Panc1 (cell line): ENCODE results near the gene LARP1. TPM values are rescaled to one million over a fixed set of nuclear protein-coding genes. Genes with fewer than 3 reads are reported as not detected.

Source experiments
- ATAC-seq: fragments of 200-7000 bp; cut with Tn5 transposase; 2 replicates; pipeline ENCODE4 v1.9.1; 2020; ENCODE audit warnings: mild to moderate bottlenecking, moderate library complexity
- BruUV-seq: library from RNA; stranded (reverse); fragments of 400-500 nt; replicated peaks from 2 replicates; lab custom pipeline; 2021; lab: Mats Ljungman, UMichigan
- CTCF ChIA-PET: fragments of 300-600 bp; sonication (Branson Sonifier 250); formaldehyde crosslinking; loops from one replicate; lab custom pipeline; 2022; ENCODE audit warnings: antibody characterized with exemption; lab: Charles Lee
- POLR2A ChIA-PET: fragments of 300-600 bp; sonication (Branson Sonifier 250); formaldehyde crosslinking; loops from one replicate; lab custom pipeline; 2022; ENCODE audit warnings: antibody characterized with exemption; lab: Charles Lee
- DNase-seq: peaks from one replicate; pipeline ENCODE4 v3.0.0-alpha.2; 2010; ENCODE audit warnings: low read depth, low spot score
- H3K27ac ChIP-seq: 2 replicates; pipeline ENCODE4 v1.5.1; 2011; ENCODE audit warnings: mild to moderate bottlenecking, low read length, inconsistent platforms
- H3K27me3 ChIP-seq: fragments of 200-500 bp; sonication (Bioruptor generic); 2 replicates; pipeline ENCODE4 v1.6.0; 2014; ENCODE audit warnings: low read length, inconsistent platforms; ENCODE audit not compliant: control insufficient read depth, insufficient read depth
- H3K36me3 ChIP-seq: fragments of 200-500 bp; sonication (Bioruptor generic); 2 replicates; pipeline ENCODE4 v1.5.1; 2014; ENCODE audit warnings: inconsistent platforms, mild to moderate bottlenecking, low read length, moderate library complexity; ENCODE audit not compliant: control insufficient read depth, insufficient read depth
- H3K4me1 ChIP-seq: 2 replicates; pipeline ENCODE4 v1.5.1; 2011; ENCODE audit warnings: inconsistent platforms, mild to moderate bottlenecking, low read length, moderate library complexity; ENCODE audit not compliant: control insufficient read depth, insufficient read depth
- H3K4me3 ChIP-seq, 2 experiments: 2 replicates each; pipeline ENCODE4 v1.5.1; 2011 to 2012; ENCODE audit warnings: low read depth in 2 of 2, low read length in 2 of 2, mild to moderate bottlenecking in 2 of 2, inconsistent platforms in 1 of 2, moderate library complexity in 1 of 2
- H3K9me3 ChIP-seq: fragments of 200-500 bp; sonication (Bioruptor generic); 2 replicates; pipeline ENCODE4 v1.5.1; 2014; ENCODE audit warnings: low read depth, mild to moderate bottlenecking, inconsistent platforms, low read length, moderate library complexity; ENCODE audit not compliant: control insufficient read depth, insufficient read depth
- CTCF ChIP-seq: fragments of 450-650 bp; IDR thresholded peaks from 2 replicates; pipeline ENCODE4 v1.5.1; 2017; ENCODE audit warnings: mild to moderate bottlenecking
- POLR2AphosphoS5 ChIP-seq: IDR thresholded peaks from 2 replicates; pipeline ENCODE4 v1.6.1; 2012; ENCODE audit warnings: mild to moderate bottlenecking, low read depth, low read length, moderate library complexity
- SIN3A ChIP-seq: IDR thresholded peaks from 2 replicates; pipeline ENCODE4 v1.6.1; 2012; ENCODE audit warnings: low read depth, mild to moderate bottlenecking, low read length, moderate library complexity, borderline replicate concordance; ENCODE audit not compliant: insufficient read depth
- TCF7L2 ChIP-seq: IDR thresholded peaks from 2 replicates; pipeline ENCODE4 v1.6.1; 2011; ENCODE audit warnings: mild to moderate bottlenecking, low read depth, low read length, inconsistent platforms
- in situ Hi-C: cut with HindIII; loops from 2 replicates; pipeline ENCODE4 v1.10.0; 2016; ENCODE audit warnings: low sequenced_read_pairs, low pct_unique_long_range_greater_than_20kb
- intact Hi-C: fragments of 100-400 bp; cut with micrococcal nuclease; formaldehyde crosslinking; loops from one replicate; pipeline ENCODE4 v1.10.0; 2022; ENCODE audit not compliant: unreplicated experiment
- total RNA-seq: library from RNA; stranded (reverse); gene quantifications from one replicate; pipeline ENCODE4 v1.2.1, GENCODE V29; 2021; ENCODE audit not compliant: unreplicated experiment
- TF ChIP-seq, protein P1 (sequence below), 2 experiments: IDR thresholded peaks; 2 replicates each; pipeline ENCODE4 v1.6.1; 2011 to 2012; ENCODE audit warnings: low read depth in 2 of 2, control low read depth in 1 of 2, low read length in 1 of 2, mild to moderate bottlenecking in 1 of 2, moderate library complexity in 1 of 2; ENCODE audit not compliant: insufficient read depth in 1 of 2

Gene LARP1
- total RNA-seq, 1 experiment from 2014 or later, result 325 TPM

- intact Hi-C loops (no loop called here), in situ Hi-C loops (no loop called here)
- peak overlapping the region; percentile 64 to 95 for H3K4me3 ChIP-seq
- ATAC-seq (no peak), DNase-seq (no peak)
- ChIA-PET CTCF (no interaction called here), POLR2A (no interaction called here)
- H3K36me3 ChIP-seq, result peaks cover 3% of the 10 kb centered on the region
- TF ChIP-seq CTCF, result no peak
- TF ChIP-seq POLR2AphosphoS5, result no peak
- no peak for TF ChIP-seq TCF7L2
- TF ChIP-seq, protein P1, sequence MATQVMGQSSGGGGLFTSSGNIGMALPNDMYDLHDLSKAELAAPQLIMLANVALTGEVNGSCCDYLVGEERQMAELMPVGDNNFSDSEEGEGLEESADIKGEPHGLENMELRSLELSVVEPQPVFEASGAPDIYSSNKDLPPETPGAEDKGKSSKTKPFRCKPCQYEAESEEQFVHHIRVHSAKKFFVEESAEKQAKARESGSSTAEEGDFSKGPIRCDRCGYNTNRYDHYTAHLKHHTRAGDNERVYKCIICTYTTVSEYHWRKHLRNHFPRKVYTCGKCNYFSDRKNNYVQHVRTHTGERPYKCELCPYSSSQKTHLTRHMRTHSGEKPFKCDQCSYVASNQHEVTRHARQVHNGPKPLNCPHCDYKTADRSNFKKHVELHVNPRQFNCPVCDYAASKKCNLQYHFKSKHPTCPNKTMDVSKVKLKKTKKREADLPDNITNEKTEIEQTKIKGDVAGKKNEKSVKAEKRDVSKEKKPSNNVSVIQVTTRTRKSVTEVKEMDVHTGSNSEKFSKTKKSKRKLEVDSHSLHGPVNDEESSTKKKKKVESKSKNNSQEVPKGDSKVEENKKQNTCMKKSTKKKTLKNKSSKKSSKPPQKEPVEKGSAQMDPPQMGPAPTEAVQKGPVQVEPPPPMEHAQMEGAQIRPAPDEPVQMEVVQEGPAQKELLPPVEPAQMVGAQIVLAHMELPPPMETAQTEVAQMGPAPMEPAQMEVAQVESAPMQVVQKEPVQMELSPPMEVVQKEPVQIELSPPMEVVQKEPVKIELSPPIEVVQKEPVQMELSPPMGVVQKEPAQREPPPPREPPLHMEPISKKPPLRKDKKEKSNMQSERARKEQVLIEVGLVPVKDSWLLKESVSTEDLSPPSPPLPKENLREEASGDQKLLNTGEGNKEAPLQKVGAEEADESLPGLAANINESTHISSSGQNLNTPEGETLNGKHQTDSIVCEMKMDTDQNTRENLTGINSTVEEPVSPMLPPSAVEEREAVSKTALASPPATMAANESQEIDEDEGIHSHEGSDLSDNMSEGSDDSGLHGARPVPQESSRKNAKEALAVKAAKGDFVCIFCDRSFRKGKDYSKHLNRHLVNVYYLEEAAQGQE (IDR thresholded peaks at IDR 0.05; ENCODE audit: insufficient read depth in 1 of 2, low read depth in 2 of 2, low read length in 1 of 2), result no peak
- H3K27me3 ChIP-seq, result no peaks in the 10 kb centered on the region
- BruUV-seq, result TSS peak; percentile 77
- no peaks in the 10 kb centered on the region for H3K9me3 ChIP-seq
- H3K27ac ChIP-seq, result peak overlapping the region; percentile 97
- H3K4me1 ChIP-seq, result peaks cover 29% of the 10 kb centered on the region
Measured at GRCh38 chr5:154858972-154859871, 104.0 kb downstream of the LARP1 start.

GRCh38 chr5:154860123-154860522, 104.9 kb downstream of the LARP1 start:
- Histone ChIP-seq H3K9me3 (no peaks in the 10 kb centered on the region), H3K36me3 (peaks cover 3% of the 10 kb centered on the region), H3K27me3 (no peaks in the 10 kb centered on the region), H3K4me1 (peaks cover 29% of the 10 kb centered on the region), H3K4me3 (peak overlapping the region; percentile 64 to 95), H3K27ac (peak overlapping the region; percentile 97)
- no peak for ATAC-seq
- TF ChIP-seq SIN3A, result no peak
- TF ChIP-seq TCF7L2, result no peak
- TF ChIP-seq, protein P1 (IDR thresholded peaks at IDR 0.05; ENCODE audit: insufficient read depth in 1 of 2, low read depth in 2 of 2, low read length in 1 of 2), result no peak
- no peak for TF ChIP-seq CTCF
- TF ChIP-seq POLR2AphosphoS5, result no peak
- POLR2A ChIA-PET, result no interaction called here
- CTCF ChIA-PET, result no interaction called here
- in situ Hi-C loops (no loop called here), intact Hi-C loops (no loop called here)
- BruUV-seq, result no TSS peak
- no peak for DNase-seq
